Thoracic aorta (tissue), 2 donors: ENCODE results near the gene MFNG. TPM values are rescaled to one million over a fixed set of nuclear protein-coding genes. Genes with fewer than 3 reads are reported as not detected.

ENCODE experiments used
- ATAC-seq: fragments of 150-250 bp; one replicate; pipeline ENCODE4 v1.8.0; 2017; ENCODE audit warnings: low read depth; ENCODE audit not compliant: insufficient number of reproducible peaks, low FRiP score
- DNase-seq: peaks from one replicate; pipeline ENCODE4 v3.0.0-alpha.2; 2020; ENCODE audit warnings: low spot score
- H3K27ac ChIP-seq, 2 donors: fragments of 200-600 bp; sonication (generic); 1 replicate in 1 of 2; 2 replicates in 1 of 2; pipeline ENCODE4 v1.5.1; 2016; ENCODE audit warnings: mild to moderate bottlenecking in 2 of 2, moderate library complexity in 2 of 2
- H3K27me3 ChIP-seq: fragments of 200-600 bp; sonication (generic); replicated peaks from 2 replicates; pipeline ENCODE4 v1.6.0; 2016; ENCODE audit warnings: mild to moderate bottlenecking; ENCODE audit not compliant: insufficient read depth
- H3K36me3 ChIP-seq: fragments of 200-600 bp; sonication (generic); one replicate; pipeline ENCODE4 v1.5.1; 2016
- H3K4me1 ChIP-seq, 2 donors: fragments of 200-600 bp; sonication (generic); 1 replicate in 1 of 2; 2 replicates in 1 of 2; pipeline versions ENCODE4 v1.5.1 to v1.6.0; 2016; ENCODE audit warnings: low read depth in 2 of 2, mild to moderate bottlenecking in 1 of 2; ENCODE audit not compliant: control insufficient read depth in 1 of 2
- H3K4me3 ChIP-seq: fragments of 200-600 bp; sonication (generic); 2 replicates; pipeline ENCODE4 v1.5.1; 2016; ENCODE audit warnings: mild to moderate bottlenecking
- H3K9me3 ChIP-seq: fragments of 200-600 bp; sonication (generic); 2 replicates; pipeline ENCODE4 v1.5.1; 2016
- total RNA-seq, 2 donors: library from RNA; depleted of rRNA; stranded (reverse); fragments of >200 nt; gene quantifications; one replicate each; pipeline versions ENCODE4 v1.1.0 to v1.2.3, GENCODE V29; 2016
- TF ChIP-seq, protein P1 (sequence below): fragments of 200-600 bp; sonication (generic); IDR thresholded peaks from one replicate; pipeline ENCODE4 v1.5.1; 2019; ENCODE audit warnings: antibody characterized with exemption

MFNG gene
- total RNA-seq, 2 donors from 2014 or later, result 18.1 to 25.5 TPM

DNA sequence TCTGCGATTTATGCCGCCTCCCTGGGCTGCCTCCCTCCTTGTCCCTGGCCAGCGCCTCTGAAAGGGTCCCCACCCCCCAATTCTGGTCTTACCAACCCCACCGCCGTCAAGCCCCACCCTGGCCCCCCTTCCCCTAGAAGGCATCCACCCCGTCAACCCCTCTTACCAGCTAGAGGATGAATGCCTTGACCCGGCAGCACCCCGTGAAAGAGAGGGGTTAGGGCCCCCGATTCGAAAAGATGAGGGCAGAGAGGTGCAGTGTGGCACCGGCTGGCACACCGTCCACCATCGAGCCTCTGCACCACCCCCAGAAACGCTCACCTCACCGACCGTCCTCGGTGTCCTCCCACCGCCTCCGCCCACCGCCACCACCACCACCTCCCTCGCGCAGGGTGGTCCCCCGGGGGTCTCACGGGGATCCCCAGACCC is 59.5 kb downstream of the MFNG start:
- H3K27me3 ChIP-seq, result no peaks in the 10 kb centered on the region
- no peak overlapping the region for H3K27ac ChIP-seq
- no peaks in the 10 kb centered on the region for H3K9me3 ChIP-seq
- H3K4me3 ChIP-seq, result peak overlapping the region; percentile 67
- H3K36me3 ChIP-seq, result no peaks in the 10 kb centered on the region
- DNase-seq, result no peak
- TF ChIP-seq, protein P1, sequence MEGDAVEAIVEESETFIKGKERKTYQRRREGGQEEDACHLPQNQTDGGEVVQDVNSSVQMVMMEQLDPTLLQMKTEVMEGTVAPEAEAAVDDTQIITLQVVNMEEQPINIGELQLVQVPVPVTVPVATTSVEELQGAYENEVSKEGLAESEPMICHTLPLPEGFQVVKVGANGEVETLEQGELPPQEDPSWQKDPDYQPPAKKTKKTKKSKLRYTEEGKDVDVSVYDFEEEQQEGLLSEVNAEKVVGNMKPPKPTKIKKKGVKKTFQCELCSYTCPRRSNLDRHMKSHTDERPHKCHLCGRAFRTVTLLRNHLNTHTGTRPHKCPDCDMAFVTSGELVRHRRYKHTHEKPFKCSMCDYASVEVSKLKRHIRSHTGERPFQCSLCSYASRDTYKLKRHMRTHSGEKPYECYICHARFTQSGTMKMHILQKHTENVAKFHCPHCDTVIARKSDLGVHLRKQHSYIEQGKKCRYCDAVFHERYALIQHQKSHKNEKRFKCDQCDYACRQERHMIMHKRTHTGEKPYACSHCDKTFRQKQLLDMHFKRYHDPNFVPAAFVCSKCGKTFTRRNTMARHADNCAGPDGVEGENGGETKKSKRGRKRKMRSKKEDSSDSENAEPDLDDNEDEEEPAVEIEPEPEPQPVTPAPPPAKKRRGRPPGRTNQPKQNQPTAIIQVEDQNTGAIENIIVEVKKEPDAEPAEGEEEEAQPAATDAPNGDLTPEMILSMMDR, result no peak
- peaks cover 0 to 12% of the 10 kb centered on the region in 2 donors for H3K4me1 ChIP-seq
- no peak for ATAC-seq

- no peak overlapping the region for H3K27ac ChIP-seq
- H3K4me1 ChIP-seq, result peaks cover 0 to 12% of the 10 kb centered on the region in 2 donors
- TF ChIP-seq, protein P1, result no peak
- DNase-seq (no peak), ATAC-seq (no peak)
- no peaks in the 10 kb centered on the region for H3K27me3 ChIP-seq
- no peaks in the 10 kb centered on the region for H3K36me3 ChIP-seq
- H3K9me3 ChIP-seq, result no peaks in the 10 kb centered on the region
- H3K4me3 ChIP-seq, result no peak overlapping the region
These were observed 60.1 kb downstream of the MFNG start for GRCh38 chr22:37425800-37426705.

GRCh38 chr22:37425369-37425768 is 60.8 kb downstream of the MFNG start:
- DNase-seq (no peak), ATAC-seq (no peak)
- Histone ChIP-seq H3K27ac (no peak overlapping the region), H3K4me3 (no peak overlapping the region), H3K4me1 (peaks cover 0 to 12% of the 10 kb centered on the region in 2 donors), H3K36me3 (no peaks in the 10 kb centered on the region), H3K9me3 (no peaks in the 10 kb centered on the region), H3K27me3 (no peaks in the 10 kb centered on the region)
- TF ChIP-seq, protein P1, result no peak

DNA sequence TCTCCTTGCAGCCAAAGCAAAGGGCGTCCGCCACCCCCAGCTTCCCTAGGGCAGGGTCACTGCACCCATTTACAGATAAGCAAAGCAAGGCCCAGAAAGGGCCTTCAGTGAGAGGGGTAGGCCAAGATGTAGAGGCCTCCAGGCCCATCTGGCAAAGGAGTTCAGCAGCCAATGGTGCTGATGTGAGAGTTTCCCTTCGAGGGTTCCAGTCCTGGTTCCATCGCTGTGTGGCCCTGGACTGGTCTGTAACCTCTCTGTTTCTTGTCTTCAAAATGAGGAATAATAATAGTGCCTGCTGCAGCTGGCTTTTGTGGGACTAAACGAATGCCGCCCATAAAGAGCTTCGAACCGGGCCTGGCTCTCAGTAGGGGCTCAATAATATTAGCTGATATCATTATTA is 62.9 kb downstream of the MFNG start:
- Histone ChIP-seq H3K27me3 (no peaks in the 10 kb centered on the region), H3K9me3 (no peaks in the 10 kb centered on the region), H3K4me1 (peaks cover 0 to 12% of the 10 kb centered on the region in 2 donors), H3K4me3 (no peak overlapping the region), H3K36me3 (no peaks in the 10 kb centered on the region), H3K27ac (no peak overlapping the region)
- ATAC-seq (no peak), DNase-seq (no peak)
- TF ChIP-seq, protein P1, result no peak

- Histone ChIP-seq H3K4me1 (no peaks in the 10 kb centered on the region), H3K27me3 (no peaks in the 10 kb centered on the region), H3K27ac (no peak overlapping the region), H3K4me3 (no peak overlapping the region), H3K36me3 (no peaks in the 10 kb centered on the region), H3K9me3 (no peaks in the 10 kb centered on the region)
- TF ChIP-seq, protein P1, result no peak
- no peak for ATAC-seq
- DNase-seq, result no peak
These were observed 64.7 kb downstream of the MFNG start for GRCh38 chr22:37421468-37421877.
